HG03097 (cell line): ENCODE measurements around the gene ARHGAP28.
"Not testable (repeated sequence)": the region's sequence is repeated elsewhere in the genome, so short reads cannot be mapped to it uniquely, and the experiment has no call there.

Source experiments
- ATAC-seq: cut with Tn5 transposase; IDR thresholded peaks from one replicate; pipeline ENCODE4 v1.9.1; 2021; ENCODE audit not compliant: unreplicated experiment, low FRiP score

The ARHGAP28 gene

DNA sequence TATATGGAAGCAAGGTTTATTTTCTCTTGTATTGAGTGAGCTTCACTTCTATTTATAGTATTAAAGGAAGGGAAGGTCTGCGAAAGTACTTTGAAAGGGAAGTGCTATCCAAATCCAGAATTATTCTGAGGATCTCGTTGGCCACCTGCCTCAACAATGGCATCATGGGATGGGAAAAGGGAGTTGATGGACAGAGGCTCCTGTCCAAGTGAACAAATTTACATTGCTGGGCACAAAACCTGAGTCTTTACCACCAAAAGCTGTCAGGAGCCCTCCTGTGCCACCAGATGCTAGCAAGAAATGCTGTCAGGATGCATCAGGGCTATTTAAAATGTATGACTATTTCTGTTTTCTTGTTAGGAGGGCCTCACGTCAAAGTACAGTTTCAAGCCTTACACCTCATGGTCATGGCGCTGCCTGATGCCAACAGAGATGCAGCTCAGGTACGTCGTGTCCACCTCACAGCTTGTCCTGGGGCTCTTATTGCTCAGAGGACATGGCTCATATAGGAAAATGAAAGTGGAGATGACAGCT is 157.3 kb downstream of the ARHGAP28 start:
- no peak for ATAC-seq

DNA sequence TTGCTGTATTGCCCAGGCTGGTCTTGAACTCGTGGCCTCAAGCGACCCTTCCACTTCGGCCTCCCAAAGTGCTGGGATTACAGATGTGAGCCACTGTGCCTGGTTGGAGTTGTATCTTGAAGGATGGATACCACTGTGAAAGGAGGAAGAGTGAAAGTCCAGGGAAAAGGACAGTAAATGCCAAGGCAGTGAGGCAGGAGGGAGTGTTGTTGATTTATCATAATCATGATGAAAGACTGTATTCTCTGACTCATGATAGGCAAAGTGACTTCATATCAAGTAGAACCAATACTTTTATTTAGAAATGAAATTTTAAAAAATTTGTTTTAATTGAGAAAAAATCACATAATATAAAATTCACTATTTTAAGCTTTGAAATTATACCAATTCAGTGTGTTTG is 162.3 kb downstream of the ARHGAP28 start:
- ATAC-seq: no peak

DNA sequence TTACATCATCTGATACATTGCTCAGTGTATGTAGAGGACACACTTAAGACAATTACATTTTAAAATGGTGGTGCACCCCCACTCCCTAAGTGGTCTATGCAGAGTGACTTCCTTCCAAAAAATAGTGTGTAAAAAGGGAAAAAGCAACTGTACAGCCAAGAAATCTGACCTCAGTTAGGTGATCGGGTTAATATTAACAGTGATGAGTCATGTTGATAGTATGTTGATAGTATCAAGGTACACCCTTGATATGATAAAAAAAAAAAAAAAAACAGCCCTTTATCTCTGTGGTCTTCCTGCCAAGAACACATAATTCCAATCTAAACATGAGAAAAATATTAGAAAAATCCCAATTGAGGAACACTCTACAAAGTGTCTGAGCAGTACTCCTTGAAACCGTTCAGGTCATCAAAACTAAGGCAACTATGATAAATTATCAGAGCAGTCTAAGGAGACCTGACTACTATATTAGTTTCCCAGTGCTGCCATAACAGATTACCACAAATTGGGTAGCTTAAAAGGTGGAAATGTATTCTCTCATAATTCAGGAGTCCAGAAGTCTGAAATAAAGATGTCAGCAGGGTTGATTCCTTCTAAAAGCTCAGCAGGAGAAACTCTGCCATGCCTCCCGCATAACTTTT is 171.9 kb downstream of the ARHGAP28 start:
- no peak for ATAC-seq

DNA sequence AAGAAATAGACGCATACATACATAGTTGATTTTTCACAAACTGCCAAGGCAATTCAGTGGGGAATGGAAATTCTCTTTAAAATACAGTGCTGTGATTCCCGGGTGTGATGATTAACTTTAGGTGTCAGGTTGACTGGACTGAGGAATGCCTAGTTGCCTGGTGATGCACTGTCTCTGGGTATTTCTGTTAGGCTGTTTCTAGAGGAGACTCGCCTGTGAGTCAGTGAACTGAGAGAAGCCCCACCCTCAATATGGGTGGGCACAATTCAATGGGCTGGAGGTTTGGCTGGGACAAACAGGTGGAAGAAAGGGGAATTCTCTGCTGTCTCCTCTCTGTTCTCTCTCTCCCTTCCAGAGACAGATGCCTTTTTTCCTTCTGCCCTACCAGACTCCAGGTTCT is 187.6 kb downstream of the ARHGAP28 start:
- no peak for ATAC-seq

DNA sequence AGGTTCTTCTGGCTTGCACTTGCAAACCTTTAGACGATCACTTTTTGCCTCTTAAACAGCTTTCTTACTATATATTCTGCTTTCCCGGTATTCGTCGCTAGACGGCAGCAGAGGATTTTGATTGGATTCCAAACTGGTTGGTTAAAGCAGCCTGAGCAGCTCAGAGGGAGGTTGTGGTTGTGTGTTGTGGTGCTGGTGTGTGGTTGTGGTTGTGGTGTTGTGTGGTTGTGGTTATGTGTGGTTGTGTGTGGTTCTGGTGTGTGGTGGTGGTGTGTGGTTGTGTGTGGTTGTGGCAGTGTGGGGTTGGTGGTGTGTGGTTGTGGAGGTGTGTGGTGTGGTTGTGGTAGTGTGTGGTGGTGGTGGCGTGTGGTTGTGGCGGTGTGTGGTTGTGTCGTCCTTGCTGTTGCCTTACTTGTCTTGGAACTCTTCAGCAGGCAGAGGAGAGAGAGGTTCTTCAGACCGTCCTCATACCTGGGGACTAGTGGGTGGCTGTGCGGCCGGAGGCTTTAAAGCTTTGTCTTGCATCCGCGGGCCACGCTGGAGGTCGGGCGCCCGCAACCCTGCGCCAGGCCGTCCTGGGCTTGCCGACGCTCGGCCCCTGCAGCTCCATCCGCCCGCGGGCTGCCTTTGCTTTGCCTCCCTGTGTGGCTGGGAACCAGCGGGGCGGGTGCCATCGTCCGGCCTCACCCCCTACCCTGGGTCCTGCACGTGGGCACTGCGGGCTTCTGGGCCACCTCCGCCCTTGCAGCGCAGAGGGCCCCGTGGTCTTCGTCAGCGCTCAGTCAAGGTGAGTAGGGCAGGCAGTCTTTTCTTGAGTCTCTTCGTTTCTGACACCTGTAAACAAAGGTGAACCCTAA is 190.8 kb downstream of the ARHGAP28 start:
- no peak for ATAC-seq

DNA sequence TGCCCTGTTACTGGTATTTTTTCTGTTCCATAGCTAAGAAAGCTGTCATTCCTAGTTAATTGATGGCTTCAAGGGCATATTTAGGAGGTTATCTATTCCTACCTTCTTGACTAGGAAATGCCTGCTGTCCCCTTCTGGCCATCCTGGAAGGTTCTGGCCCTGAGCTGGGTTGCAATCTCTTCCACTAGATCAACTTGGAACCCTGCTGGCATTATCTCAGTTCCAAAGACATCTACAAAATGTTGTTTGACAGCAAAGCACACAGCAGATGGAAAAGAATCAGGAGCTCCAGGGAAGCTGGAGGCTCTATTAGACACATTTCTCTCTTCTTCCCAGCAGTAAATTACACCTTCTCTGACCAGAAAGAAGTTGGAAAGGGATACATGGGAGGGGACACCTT is 192.1 kb downstream of the ARHGAP28 start:
- no peak for ATAC-seq

DNA sequence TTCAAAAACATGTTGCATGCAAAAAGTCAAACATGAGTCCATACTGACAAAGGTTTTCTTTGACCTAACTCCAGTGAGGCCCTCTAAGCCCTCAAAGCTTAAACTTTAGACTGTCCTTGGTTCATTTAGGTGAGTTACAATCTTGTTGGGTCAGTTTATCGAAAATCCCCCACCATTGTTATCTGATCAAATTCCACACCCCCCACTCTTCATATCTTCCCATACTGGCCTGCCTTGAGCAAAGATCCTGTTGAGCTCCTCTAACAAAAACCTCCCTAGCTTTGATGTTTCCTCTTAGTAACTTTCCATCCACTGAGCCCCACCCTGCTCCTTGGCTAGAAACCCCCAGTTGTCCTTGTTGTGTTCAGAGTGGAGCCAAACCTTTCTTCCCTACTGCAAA is 193.7 kb downstream of the ARHGAP28 start:
- no peak for ATAC-seq

DNA sequence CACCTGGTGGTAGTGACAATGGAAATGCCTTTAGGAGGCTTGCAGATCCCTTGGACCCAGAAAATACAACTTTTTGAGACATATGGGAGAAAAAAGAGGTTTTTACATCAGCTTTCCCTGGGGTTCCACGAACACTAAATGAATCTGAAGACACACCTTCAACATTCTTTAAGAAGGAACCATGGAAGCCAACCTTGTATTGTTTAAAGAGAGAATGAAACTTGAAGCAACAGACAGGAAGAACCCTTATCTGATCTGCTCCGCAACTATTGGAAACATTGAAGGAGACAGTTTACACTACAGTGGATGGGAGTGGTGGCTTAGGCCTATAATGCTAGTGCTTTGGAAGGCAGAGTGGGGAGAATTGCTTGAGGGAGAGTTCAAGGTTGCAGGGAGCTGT is 197.6 kb downstream of the ARHGAP28 start:
- ATAC-seq: no peak

DNA sequence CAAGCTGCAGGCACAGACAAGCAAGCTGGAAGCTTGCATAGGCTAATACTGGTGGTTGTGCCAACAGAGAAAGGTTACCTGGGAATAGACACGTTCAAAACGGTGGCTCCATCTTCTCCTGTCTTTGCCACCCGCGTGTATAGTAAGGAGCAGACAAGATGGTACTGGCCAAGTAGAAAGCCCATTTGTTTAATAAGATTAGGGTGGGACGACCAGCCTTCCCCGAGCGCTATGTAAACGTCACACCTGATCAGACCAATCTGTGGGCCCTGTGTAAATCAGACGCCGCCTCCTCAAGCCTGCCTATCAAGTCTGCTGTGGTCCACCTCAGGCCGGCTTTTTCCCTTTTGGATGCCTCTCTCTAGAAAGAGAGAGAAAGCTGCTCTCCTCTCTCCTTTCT is 198.8 kb downstream of the ARHGAP28 start:
- no peak for ATAC-seq

DNA sequence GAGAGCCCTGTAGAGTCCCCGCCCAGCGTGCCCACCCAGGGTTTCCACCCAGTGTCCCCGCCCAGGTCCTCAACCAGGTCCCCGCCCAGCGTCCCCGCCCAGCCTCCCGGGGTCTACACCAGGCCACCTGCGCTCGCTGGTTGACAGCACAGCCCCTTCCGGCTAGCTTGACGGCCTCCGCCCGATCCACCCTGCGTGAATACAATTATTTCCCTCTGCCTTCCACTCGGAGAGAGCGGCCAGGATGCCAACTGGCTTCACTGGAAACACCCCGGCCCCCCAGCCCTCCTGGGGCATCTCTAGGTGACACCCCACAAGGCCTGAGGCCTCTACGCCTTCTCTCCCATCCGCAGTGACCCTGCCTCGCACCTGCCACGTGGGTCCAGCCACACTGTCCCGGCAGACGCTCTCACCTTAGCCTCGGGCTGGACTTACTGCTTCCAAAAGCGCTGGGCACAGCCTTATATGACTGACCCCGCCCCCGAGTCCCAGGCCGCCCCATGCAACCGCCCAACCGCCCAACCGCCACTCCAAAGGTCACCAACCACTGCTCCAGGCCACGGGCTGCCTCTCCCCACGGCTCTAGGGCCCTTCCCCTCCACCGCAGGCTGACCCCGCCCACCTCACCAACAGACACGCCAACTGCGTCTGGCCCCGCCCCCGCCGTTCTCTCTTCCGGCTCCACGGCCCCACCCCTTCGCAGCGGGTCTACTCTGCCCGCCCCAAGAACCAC is 200.0 kb downstream of the ARHGAP28 start:
- no peak for ATAC-seq

DNA sequence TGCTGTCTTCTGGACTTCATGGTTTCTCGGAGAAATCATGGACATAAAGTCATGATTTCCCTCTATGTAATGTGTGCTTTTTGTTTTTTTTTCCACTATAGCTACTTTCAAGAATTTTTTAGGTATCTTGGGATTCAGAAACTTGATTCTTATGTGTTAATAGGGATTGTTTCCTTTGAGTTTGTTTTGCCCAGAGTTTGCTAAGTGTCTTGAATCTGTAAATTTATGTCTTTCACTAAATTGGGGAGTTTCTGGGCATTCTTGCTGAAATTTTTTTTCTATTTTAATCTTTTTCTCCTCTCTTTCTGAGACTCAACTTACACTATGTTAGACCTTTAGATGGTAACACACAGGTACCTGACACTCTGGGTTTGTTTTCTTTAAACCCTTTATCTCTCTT is 205.3 kb downstream of the ARHGAP28 start:
- ATAC-seq: no peak

DNA sequence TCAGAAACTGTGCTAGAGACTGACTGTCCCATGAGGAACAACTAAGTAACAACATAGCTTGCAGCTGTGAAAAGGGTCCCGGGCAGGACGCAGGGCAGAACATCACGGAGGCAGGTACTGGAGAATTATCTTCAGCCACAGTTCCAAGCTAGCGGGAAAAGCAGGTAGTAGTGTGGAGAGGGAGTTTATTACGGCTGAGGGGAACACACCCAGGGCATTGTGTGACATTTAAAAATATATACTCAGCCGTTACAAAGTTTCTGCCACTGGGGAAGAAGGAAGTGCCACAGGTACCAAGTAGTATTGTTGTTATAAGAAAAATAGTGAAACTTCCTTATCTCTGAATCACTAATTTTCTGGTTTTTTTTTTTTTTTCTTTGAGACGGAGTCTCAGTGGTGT is 208.5 kb downstream of the ARHGAP28 start:
- ATAC-seq: no peak

DNA sequence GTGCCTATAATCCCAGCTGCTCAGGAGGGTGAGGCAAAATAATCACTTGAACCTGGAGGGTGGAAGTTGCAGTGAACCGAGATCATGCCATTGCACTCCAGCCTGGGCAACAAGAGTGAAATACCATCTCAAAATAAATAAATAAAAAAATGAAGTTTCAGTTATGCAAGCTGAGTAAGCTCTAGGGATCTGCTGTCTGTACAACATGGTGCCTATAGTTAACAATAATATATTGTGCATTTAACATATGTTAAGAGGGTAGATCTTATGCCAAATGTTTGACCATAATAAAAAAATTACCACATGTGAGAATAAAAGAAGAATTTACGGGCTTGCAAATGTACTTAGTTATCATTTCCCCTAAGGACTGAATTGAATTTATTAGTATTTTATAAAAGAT is 208.9 kb downstream of the ARHGAP28 start:
- not testable (repeated sequence) for ATAC-seq

DNA sequence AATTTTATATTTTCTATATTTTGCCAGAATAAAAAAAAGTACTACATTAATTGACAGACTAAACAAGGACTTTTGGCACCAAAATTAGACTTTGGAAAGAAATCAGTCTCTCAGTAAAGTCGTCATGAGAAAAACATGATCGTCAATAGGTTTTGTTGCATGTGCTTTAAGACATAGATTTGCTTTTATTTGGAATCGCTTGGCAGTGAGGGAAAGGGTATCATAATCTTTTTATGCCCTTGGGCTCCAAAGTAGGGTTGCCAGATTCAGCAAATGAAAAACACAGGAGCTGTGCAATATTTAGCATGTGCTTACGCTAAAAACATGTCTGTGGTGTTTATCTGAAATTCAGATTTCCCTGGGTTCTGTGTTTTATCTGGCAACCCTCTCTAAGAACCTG is 210.5 kb downstream of the ARHGAP28 start:
- ATAC-seq: no peak

DNA sequence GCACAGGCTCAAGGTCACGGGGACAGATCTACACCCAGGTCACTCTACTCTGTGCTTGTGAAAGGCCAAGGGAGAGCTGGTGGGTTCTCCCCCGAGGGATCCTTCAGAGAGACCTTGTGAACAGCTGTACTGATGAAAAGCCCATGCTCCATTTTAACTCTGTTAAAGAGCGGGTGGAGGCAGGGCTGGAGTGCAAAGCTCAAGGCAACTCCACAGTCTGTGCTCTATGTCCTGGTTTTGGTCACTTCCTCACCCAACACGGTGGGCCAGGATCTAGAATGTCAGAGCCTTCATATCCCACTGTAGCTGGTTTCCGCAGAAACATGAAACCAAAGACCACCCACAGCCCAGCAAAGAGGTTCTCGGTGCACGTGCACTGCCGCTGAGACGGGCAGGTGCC is 210.9 kb downstream of the ARHGAP28 start:
- ATAC-seq: no peak

DNA sequence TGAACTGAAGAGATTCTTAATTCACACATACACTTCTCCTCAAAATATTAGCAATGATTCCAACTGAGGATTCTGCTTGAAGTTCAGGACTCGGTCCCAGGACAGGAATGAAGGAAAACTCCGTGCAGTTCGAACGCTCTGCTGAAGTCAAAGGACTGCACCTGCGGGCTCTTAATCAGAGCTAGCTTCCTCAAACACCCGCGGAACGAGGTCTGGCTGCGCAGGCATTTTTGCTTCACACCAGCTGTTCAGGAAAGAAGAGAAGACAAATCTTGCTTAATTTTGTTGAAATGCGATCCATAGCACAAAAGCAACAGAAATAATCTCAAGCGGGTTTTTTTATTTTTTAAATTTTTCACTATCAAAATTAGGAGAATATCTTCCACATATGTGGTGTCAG is 212.5 kb downstream of the ARHGAP28 start:
- no peak for ATAC-seq

DNA sequence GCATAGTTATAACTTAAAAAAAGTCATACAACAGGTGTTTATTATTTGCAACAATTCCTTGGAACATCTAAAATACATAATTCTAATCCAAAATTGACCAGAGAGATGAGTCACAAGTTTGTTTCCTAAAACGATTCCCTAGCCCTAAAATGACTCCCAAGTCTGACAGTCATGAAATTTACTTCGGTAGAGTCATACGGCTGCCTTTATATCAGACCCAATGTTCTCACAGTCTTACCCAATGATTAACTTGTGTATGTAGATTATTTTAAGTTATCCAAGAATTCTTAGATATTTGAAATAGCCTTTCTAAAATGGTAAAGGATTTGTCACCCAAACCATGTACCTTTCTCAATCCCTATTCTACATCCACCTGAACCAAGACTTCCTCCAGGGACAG is 213.2 kb downstream of the ARHGAP28 start:
- ATAC-seq: no peak

DNA sequence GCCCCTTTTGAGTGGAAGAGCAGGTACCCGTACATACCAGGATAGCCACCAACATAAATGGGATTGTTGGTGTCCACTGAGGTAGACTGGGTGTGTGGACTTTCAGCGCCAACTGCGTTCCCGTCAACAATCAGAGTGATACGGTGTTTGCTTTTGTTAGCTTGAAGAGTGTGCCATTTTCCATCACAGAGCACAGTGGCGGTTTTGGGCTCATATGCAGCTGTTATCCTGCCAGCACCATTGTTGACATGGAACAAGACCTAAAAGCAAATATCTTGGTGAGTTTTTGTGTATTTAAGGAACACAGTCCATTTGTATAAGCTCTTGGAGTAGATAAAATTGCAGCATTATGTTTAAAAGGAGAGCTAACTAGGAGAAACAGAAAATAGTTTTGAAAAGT is 213.6 kb downstream of the ARHGAP28 start:
- no peak for ATAC-seq

DNA sequence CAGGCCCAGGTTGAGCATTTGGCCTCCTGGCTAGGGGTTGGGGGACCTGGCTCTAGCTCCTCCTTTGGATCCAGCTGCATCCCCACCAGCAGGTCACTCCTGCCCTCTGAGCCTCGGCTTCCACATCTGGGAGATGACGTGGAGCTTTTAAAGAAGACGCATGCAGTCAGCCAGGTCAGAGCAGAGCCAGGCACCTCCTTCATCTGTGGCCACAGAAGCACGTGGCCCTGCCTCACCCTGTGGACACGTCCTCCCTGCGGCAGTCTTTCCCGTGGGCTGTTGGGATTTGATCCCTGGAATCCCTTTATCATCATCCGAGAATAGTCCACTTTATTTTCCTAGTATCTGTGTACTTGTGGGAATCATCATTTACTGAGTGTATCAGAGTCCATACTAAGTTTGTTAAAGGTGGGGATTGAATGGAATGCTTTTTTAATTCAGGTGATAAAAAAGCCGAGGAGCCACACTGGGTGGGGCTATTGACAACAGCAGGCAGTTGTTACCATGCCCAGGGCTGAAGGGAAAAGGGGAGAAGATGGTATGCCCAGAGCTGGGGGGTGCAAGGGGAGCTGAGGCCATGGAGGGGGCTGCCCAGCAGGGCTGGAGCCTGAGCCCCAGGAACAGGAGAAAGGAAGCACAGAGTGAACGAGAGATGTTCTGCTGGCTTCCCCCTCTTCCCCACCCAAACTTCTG is 218.0 kb downstream of the ARHGAP28 start:
- no peak for ATAC-seq

DNA sequence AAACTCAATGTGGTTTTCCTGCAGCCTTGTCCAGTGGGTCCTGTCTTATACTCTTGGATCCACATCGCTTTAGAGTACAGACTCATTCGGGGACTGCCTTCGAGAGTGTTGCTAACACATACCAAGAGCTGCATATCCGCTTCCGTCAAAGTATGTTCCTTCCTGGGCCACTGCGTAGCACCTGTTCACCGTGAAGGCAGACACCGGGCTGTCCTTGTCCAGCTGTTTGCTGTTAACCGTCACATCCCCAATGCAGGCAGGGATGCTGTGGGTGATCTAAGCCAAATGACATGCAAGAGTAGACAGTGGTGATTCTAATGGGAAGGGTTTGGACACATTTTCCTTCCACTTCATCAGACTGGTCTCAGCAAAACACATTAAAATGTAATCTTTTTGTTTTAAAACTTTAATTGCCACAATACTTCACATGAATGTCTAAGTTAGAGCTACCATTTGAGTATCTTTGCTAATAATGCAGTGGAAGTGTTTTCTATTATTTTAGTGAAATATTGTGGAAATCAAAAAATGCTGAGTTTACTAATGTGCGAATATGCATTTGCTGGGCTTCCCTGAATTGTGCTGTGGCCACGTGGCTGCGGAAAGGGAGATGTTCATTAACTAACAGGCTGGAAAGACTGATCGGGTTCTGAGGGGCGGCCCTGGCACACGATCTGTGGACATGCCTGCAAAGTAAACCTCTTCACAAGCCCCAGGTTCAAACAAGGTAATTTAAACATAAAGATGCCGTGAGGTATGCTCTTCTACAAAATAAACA is 219.0 kb downstream of the ARHGAP28 start:
- no peak for ATAC-seq
